NCI-H2029 treated with DMSO at 0.1 percent for 48 hours (cell line): ENCODE results near the gene INTS4.
"Not testable (repeated sequence)": the region's sequence is repeated elsewhere in the genome, so short reads cannot be mapped to it uniquely, and the experiment has no call there.

Source experiments
- DNase-seq: peaks from one replicate; lab custom pipeline; 2025; lab: John Stamatoyannopoulos, UW

Gene INTS4

GRCh38 chr11:77958583-77959177, 35.8 kb downstream of the INTS4 start:
- DNase-seq: not testable (repeated sequence)

GRCh38 chr11:77943296-77943695, 51.2 kb downstream of the INTS4 start:
- not testable (repeated sequence) for DNase-seq

- DNase-seq: not testable (repeated sequence)
Measured at GRCh38 chr11:77942465-77942864, 52.0 kb downstream of the INTS4 start.

- not testable (repeated sequence) for DNase-seq
Measured at GRCh38 chr11:77933596-77933995, 60.9 kb downstream of the INTS4 start.

- DNase-seq: not testable (repeated sequence)
Measured at GRCh38 chr11:77930334-77931208, 63.9 kb downstream of the INTS4 start.

GRCh38 chr11:77917713-77918112, 76.8 kb downstream of the INTS4 start:
- not testable (repeated sequence) for DNase-seq

GRCh38 chr11:77914307-77914791, 80.1 kb downstream of the INTS4 start:
- peak; percentile 89 for DNase-seq

GRCh38 chr11:77913608-77914306, 80.7 kb downstream of the INTS4 start:
- peak; percentile 43 for DNase-seq

GRCh38 chr11:77910828-77911227, 83.6 kb downstream of the INTS4 start:
- DNase-seq: not testable (repeated sequence)

- no peak for DNase-seq
Measured at GRCh38 chr11:77909277-77909676, 85.2 kb downstream of the INTS4 start.

- no peak for DNase-seq
Measured at GRCh38 chr11:77908835-77909234, 85.6 kb downstream of the INTS4 start.

- DNase-seq: not testable (repeated sequence)
Measured at GRCh38 chr11:77894949-77895348, 99.5 kb downstream of the INTS4 start.

GRCh38 chr11:77891703-77892102, 102.8 kb downstream of the INTS4 start:
- DNase-seq: not testable (repeated sequence)

- DNase-seq: not testable (repeated sequence)
Measured at GRCh38 chr11:77891256-77891655, 103.2 kb downstream of the INTS4 start.

- DNase-seq: peak; percentile 20
Measured at GRCh38 chr11:77890619-77891056, 103.8 kb downstream of the INTS4 start.

- not testable (repeated sequence) for DNase-seq
Measured at GRCh38 chr11:77890100-77890614, 104.3 kb downstream of the INTS4 start.

GRCh38 chr11:77889045-77889444, 105.4 kb downstream of the INTS4 start:
- not testable (repeated sequence) for DNase-seq

- DNase-seq: no peak
Measured at GRCh38 chr11:77886401-77886800, 108.1 kb downstream of the INTS4 start.

GRCh38 chr11:77884829-77885190, 109.7 kb downstream of the INTS4 start:
- DNase-seq: no peak

- DNase-seq: no peak
Measured at GRCh38 chr11:77884186-77884828, 110.2 kb downstream of the INTS4 start.

- no peak for DNase-seq
Measured at GRCh38 chr11:77883775-77884174, 110.7 kb downstream of the INTS4 start.

- no peak for DNase-seq
Measured at GRCh38 chr11:77882396-77882795, 112.1 kb downstream of the INTS4 start.
